ENCODE results near the gene ANTXRL. TPM values are rescaled to one million over a fixed set of nuclear protein-coding genes. Genes with fewer than 3 reads are reported as not detected.

Gene ANTXRL
- polyA plus RNA-seq, 1 of the 3 experiments (the other 2 are of a cell fraction) = not detected

- no peaks in the 10 kb centered on the region for H3K36me3 ChIP-seq (replicated peaks in 1 of 2; ENCODE audit: control insufficient read depth in 1 of 2, insufficient read depth in 2 of 2, low read length in 1 of 2)
- DNase-seq = peak; percentile 95
- H3K79me2 ChIP-seq (ENCODE audit: insufficient read depth) = no peaks in the 10 kb centered on the region
- 7% methylated on average over 34 of the region's 82 CpGs for WGBS (ENCODE audit: low lambda C conversion rate)
- no peaks in the 10 kb centered on the region for H3K9me3 ChIP-seq
- peaks cover 14% of the 10 kb centered on the region for H3F3A ChIP-seq (replicated peaks; ENCODE audit: insufficient read depth)
- TF ChIP-seq MXI1 (IDR thresholded peaks at IDR 0.05; ENCODE audit: low read depth, low read length) (peak; percentile 14; the same call in 1 of the 2 replicates), IRF3 (IDR thresholded peaks at IDR 0.05; ENCODE audit: low read depth, low read length) (no peak), FOSL2 (IDR thresholded peaks at IDR 0.05; ENCODE audit: borderline replicate concordance, low read depth) (no peak), YY1 (IDR thresholded peaks at IDR 0.05; ENCODE audit: low read depth) (no peak), USF2 (IDR thresholded peaks at IDR 0.05; ENCODE audit: borderline replicate concordance, low read depth, low read length) (no peak), NRF1 (IDR thresholded peaks at IDR 0.05; ENCODE audit: low read depth, low read length) (no peak), MEF2A (IDR thresholded peaks at IDR 0.05; ENCODE audit: borderline replicate concordance, low read depth) (no peak), GATA2 (CRISPR knock-in tag; IDR thresholded peaks at IDR 0.05) (no peak), CTCF (IDR thresholded peaks at IDR 0.05) (no peak), POLR2AphosphoS5 (IDR thresholded peaks at IDR 0.05; ENCODE audit: low read depth, low read length) (0 out of 2 replicates have a peak, but pooled peaks have one; percentile 26), RXRA (IDR thresholded peaks at IDR 0.05; ENCODE audit: borderline replicate concordance, low read depth) (no peak), ELF1 (IDR thresholded peaks at IDR 0.05) (no peak)
- peak overlapping the region in 1 of 2 experiments; percentile 14; a peak in 1 of 4 replicates for H3K27ac ChIP-seq (ENCODE audit: low read depth in 2 of 2, low read length in 1 of 2)
- peak overlapping the region; percentile 87 for H3K4me2 ChIP-seq
- H3K9ac ChIP-seq = peak overlapping the region; percentile 80
- no peaks in the 10 kb centered on the region for H4K20me1 ChIP-seq (ENCODE audit: insufficient read depth)
- H3K4me3 ChIP-seq (ENCODE audit: low read depth in 2 of 2, low read length in 1 of 2) = peak overlapping the region; percentile 63 to 68
- H3K9me2 ChIP-seq = no peaks in the 10 kb centered on the region
- peaks cover 0 to 2% of the 10 kb centered on the region in 2 experiments; a peak in 1 of 4 replicates for H3K4me1 ChIP-seq (ENCODE audit: control insufficient read depth in 1 of 2, insufficient read depth in 2 of 2, low read depth in 1 of 2, low read length in 1 of 2)
- H2AFZ ChIP-seq (ENCODE audit: low read depth) = peak overlapping the region; percentile 83
- ChIA-PET POLR2A (interaction anchor here (1.2 kb wide), 1 partner anchor 15 kb away, joined by 3 read pairs; no protein-coding TSS in a partner anchor), CTCF (interaction anchor here (1.2 to 1.6 kb wide), 2 partner anchors 55 to 57 kb away, joined by 3 to 6 read pairs; no protein-coding TSS in a partner anchor)
- no peaks in the 10 kb centered on the region for H3K27me3 ChIP-seq (ENCODE audit: insufficient read depth)
Observed at GRCh38 chr10:46284286-46285229, 2.2 kb upstream of the ANTXRL start.
